D721Med (cell line): ENCODE data around the gene CCNK.

Experiments used
- DNase-seq: peaks from one replicate; pipeline ENCODE4 v3.0.0; 2011; ENCODE audit warnings: low spot score; ENCODE audit not compliant: insufficient read length
- FAIRE-seq: peaks from 2 replicates; lab custom pipeline; 2011; peaks lifted over from hg19 to GRCh38; lab: Jason Lieb, UNC
- TF ChIP-seq, protein P1 (sequence below): IDR thresholded peaks from 2 replicates; pipeline ENCODE4 v1.5.1; 2012; ENCODE audit warnings: mild to moderate bottlenecking, control low read depth; ENCODE audit not compliant: insufficient read depth; ENCODE audit errors: missing control alignments

Gene CCNK

DNA sequence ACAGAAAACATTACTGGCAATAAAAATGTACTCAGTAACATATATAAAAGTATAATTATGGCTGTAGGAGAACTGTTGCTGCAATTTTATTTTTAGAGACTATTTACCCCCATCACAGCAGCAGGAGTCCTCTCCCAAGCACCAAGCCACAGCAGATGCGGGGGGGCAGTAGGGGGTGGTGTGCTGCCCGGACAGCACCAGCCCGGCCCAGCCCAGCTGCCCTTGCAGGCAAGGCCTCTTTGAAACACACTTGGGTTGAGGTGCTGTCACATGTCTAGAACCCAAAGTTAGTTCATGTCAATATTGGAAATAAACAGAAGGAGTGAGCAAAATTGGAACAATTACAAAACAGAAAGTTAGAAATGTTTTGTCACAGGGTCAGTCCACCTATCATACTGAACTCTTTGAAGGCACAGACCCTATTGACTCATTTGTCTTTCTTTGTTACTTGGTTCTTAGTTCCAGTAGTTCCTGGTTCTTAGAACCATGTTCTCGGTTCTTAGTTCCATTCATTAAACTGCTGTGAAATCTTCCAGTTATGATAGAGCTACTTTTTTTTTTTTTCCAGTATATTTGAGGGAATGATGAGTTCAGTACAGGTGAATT is 22.7 kb downstream of the CCNK start:
- DNase-seq (no peak), FAIRE-seq (no peak)
- TF ChIP-seq, protein P1, sequence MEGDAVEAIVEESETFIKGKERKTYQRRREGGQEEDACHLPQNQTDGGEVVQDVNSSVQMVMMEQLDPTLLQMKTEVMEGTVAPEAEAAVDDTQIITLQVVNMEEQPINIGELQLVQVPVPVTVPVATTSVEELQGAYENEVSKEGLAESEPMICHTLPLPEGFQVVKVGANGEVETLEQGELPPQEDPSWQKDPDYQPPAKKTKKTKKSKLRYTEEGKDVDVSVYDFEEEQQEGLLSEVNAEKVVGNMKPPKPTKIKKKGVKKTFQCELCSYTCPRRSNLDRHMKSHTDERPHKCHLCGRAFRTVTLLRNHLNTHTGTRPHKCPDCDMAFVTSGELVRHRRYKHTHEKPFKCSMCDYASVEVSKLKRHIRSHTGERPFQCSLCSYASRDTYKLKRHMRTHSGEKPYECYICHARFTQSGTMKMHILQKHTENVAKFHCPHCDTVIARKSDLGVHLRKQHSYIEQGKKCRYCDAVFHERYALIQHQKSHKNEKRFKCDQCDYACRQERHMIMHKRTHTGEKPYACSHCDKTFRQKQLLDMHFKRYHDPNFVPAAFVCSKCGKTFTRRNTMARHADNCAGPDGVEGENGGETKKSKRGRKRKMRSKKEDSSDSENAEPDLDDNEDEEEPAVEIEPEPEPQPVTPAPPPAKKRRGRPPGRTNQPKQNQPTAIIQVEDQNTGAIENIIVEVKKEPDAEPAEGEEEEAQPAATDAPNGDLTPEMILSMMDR = no peak

DNA sequence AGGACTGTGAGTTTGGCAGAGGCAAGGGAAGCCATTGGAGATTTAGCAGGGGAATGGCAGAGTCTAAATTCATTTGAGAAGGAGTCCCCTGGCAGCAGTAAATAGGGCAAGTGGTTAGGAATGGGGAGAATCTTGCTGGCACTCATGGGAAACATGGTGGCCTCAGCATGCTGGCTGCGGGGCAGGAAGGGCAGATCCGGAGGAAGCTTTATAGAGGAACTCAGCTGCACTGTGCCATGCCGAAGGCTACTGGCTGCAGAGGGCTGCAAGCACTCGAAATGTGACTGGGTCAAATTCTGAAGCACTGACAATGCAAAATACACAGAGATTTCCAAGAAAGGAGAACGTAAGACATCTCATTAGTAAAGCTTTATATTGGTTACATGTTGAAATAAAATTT is 23.9 kb downstream of the CCNK start:
- DNase-seq (no peak), FAIRE-seq (no peak)
- TF ChIP-seq, protein P1 = no peak

DNA sequence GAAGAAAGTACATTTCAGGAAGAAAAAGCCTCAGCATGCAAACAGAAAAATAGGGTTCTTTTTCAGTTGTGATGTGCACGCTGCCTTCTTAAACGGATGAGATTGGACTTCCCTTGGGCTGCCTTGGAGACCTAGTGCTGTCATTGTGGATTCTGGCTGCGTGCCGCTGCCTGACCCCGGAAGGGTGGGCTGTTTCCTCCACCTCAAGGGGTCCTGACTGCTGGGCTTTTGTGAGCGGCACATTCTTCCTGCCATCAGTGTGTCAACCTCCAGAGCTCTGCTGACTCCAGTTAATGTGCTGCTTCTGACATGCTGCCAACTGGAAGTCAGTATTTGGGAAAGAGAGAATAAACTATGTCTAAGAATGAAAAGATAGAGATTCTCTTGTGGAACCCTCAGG is 25.1 kb downstream of the CCNK start:
- TF ChIP-seq, protein P1 = no peak
- DNase-seq = no peak
- FAIRE-seq = no peak

DNA sequence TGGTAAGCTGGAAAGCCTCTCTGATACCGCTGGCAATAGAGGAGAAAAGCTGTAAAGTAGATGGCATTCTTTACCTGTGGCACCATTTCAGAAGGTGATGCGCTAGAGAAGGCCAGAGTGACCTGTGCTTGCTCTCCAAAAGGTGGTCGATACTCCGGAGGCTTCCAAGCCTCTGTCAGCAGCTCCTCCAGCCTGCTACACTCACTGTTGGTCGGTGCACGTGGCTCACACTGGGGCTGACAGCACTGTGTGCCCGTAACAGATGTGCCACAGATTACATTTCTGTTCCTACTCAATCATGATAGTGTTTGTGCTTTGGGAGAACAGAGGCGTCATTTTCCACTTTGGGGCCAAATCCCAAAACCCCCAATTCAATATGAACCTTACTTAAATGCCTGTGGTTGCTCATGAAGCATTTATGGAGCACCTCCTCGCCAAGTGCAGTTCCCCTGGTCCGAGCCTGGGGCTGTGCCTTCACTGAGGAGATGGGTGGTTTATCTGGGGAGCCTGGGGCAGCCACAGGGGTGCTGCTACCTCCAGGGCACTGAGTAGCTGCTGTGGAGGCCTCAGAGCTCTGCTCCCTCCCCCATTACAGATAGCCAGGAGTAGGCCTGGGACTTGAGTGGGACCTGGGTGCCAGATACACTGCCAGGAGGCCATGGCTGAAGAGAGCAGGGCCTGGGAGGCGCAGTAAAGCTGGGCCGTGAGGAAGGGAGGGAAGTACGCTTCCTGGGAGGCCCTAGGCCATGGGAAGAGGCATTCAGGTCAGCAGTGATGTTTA is 26.8 kb downstream of the CCNK start:
- TF ChIP-seq, protein P1 = no peak
- FAIRE-seq (no peak), DNase-seq (no peak)

DNA sequence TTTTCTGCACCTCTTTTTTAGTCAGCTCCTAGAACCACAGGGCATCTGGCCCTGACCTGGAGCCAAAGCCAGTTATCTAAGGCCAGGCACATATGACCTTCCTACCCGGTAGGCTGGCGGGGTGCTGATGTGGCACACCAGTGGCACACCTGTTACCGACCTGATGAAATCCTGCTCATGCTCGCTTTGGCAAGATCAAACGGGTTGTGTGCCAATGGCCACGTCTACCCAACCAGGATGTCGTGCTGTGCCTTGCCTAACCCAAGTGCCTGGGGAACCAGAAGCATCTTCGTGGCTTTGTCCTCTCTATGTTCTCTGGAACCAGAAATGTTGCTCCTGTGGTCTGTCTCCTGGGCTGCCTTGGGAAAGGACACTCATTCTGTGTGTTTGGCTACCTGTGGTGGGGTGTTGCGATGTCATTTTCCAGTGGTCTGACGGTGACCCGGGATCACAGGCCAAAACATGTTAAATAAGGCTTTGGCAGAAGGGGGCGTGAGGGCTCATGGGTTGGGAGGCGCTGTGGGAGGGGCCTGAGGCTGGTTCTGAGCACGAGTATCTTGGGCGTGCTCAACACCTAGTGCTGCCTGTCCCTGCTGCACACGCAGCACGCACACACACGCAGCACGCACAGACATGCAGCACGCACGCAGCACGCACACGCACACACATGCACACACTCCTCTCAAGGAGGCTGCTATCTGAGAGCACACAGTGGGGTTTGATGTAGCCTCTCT is 27.9 kb downstream of the CCNK start:
- FAIRE-seq = no peak
- DNase-seq = no peak
- TF ChIP-seq, protein P1 = no peak

DNA sequence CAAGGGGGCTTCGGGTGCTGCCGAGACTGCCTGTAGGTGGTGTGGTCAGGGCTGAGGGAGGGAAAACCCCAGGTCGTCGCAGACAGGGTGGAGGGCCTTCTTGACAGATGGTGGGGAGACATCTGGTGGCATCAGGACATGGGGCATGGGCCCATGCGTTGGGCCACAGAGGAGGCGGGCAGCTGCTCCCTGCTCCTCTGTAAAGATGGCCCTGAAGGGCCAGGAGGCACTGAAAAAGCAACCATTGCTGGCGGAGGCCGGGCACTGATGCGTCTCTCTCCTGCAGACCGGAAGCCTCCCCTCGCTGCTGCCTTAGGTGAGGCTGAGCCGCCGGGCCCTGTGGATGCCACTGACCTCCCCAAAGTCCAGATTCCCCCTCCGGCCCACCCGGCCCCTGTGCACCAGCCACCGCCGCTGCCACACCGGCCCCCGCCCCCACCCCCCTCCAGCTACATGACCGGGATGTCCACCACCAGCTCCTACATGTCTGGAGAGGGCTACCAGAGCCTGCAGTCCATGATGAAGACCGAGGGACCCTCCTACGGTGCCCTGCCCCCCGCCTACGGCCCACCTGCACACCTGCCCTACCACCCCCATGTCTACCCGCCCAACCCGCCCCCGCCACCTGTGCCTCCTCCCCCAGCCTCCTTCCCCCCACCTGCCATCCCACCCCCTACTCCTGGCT is 28.8 kb downstream of the CCNK start:
- DNase-seq (no peak), FAIRE-seq (no peak)
- TF ChIP-seq, protein P1 = no peak
